DMS53 treated with DMSO at 0.1 percent for 48 hours (cell line): Measurements from ENCODE around the gene PGRMC2.

ENCODE experiments used
- DNase-seq: peaks from one replicate; lab custom pipeline; 2025; ENCODE audit not compliant: unreplicated experiment; lab: John Stamatoyannopoulos, UW

PGRMC2 gene

DNA sequence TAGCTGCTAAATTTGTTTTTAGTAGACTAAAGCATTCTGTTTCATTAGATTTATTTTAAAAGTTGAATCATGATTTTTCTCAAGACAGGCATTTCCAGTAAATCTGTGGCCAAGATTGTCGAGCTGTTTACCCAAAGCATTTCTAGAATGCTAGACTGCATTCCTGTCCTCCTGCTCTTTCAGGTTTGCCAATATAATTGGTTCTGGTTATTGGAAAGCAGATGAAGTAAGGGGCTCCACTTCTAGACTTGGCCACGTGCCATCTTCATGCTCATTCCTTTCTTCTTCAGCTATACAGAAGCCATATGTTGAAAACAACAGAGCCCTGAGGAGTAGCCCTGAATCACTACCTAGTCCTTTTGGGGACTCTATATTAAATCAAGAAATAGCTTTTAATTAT, 62.5 kb downstream of the PGRMC2 start:
- no peak for DNase-seq

DNA sequence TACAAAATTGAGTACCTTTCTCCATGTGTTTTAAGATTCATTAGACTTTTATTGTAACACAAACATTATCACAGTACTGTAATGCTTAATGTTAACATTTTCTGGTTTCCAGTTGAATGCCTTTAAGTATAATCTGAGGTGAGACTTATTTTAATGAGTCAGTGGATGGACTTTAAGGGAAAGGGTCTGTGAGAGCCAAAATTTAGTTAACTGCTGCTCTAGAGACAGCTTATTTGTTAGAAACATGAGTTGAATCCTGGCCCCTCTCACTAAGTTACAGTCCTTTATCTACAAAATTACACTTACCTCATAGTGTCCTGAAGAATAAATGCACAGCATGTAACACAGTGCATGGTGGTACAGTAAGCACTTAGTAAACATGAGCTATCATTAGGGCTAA, 66.0 kb downstream of the PGRMC2 start:
- no peak for DNase-seq

DNA sequence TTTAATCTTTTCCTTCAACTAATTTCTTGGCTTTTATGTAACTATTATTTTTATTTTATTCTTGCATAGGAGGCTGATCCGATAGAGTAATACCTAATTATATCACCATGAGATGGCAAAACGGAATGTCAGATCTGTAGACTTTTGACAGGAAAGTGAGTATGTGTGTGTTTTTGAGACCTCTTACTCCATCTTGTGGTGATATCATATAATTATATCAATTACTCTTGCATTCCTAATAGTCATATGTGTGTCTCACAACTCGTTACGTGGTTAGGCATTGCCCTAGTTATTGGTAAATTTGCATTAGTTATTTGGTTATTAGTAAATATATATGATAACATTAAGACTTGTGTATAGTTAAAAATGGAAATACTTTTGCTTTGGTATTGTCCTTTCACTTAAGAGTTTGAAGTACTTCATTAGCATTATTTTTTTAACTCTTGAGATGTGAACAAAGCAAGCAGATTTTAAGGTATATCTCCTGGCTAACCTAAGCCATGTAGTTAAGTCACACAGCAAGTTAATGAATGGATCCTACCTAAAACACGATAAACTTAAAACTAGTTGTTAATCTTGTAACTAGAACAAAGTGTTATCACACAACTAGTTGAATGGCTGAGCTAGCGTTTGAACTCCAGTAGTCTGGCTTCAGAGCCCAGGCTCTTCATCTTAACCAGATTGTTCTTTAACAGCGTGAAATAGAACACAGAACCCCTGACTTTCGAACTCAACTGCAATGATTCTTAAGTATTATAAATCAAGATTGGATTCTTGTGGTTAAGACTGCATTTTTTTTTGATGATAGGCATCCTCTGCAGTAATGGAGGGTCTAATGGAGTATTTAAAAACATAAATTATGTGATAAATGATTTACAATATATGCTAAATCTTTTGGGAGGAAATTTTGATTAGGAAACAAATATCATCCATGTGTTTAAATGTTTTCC, 67.1 kb downstream of the PGRMC2 start:
- DNase-seq, result peak; percentile 19
